Sigmoid colon (tissue), 4 donors: ENCODE data around the gene TRERF1.

ENCODE experiments used
- CTCF ChIP-seq, 4 experiments: fragments of 450-650 bp in 3 of 4; fragments of 200-600 bp in 1 of 4; IDR thresholded peaks; one replicate each; pipeline ENCODE4 v1.5.1; 2016 to 2019; ENCODE audit warnings: antibody characterized with exemption in 4 of 4, mild to moderate bottlenecking in 3 of 4, moderate library complexity in 2 of 4
- EP300 ChIP-seq, 4 donors: sonication (generic); formaldehyde crosslinking; IDR thresholded peaks; one replicate each; pipeline ENCODE4 v1.6.1; 2017; ENCODE audit warnings: antibody characterized with exemption in 4 of 4
- POLR2A ChIP-seq, 2 donors: fragments of 450-650 bp; IDR thresholded peaks; one replicate each; pipeline ENCODE4 v1.6.1; 2016; ENCODE audit warnings: antibody characterized with exemption in 2 of 2, mild to moderate bottlenecking in 2 of 2, moderate library complexity in 2 of 2

GRCh38 chr6:42429042-42429585 is 22.6 kb downstream of the TRERF1 start:
- TF ChIP-seq CTCF (IDR thresholded peaks at IDR 0.05) (no peak), EP300 (IDR thresholded peaks at IDR 0.05) (no peak), POLR2A (IDR thresholded peaks at IDR 0.05) (no peak)
